GM12878 (cell line): ENCODE results near the gene PMM1. TPM values are rescaled to one million over a fixed set of nuclear protein-coding genes. Genes with fewer than 3 reads are reported as not detected.

Experiments
- CEBPB ChIP-seq, 2 experiments: fragments of 150-350 bp in 1 of 2; IDR thresholded peaks; 2 replicates each; pipeline ENCODE4 v1.6.1; 2012 to 2014; ENCODE audit warnings: low read depth in 2 of 2, low read length in 2 of 2, borderline replicate concordance in 1 of 2, inconsistent platforms in 1 of 2
- E2F4 ChIP-seq: IDR thresholded peaks from 2 replicates; pipeline ENCODE4 v1.6.1; 2012; ENCODE audit warnings: low read depth, low read length, improper control_type of control experiment
- E2F8 ChIP-seq: fragments of 450-650 bp; IDR thresholded peaks from 2 replicates; pipeline ENCODE4 v1.6.1; 2018; ENCODE audit warnings: mild to moderate bottlenecking, low read depth, moderate library complexity; ENCODE audit not compliant: partially characterized antibody
- E4F1 ChIP-seq: fragments of 450-650 bp; IDR thresholded peaks from 2 replicates; pipeline ENCODE4 v1.6.1; 2018; ENCODE audit warnings: borderline replicate concordance, mild to moderate bottlenecking; ENCODE audit not compliant: partially characterized antibody
- GABPA ChIP-seq: IDR thresholded peaks from 2 replicates; pipeline ENCODE4 v1.6.1; 2014; ENCODE audit warnings: antibody characterized with exemption, low read depth, mild to moderate bottlenecking, inconsistent platforms
- HDGF ChIP-seq: fragments of 450-650 bp; IDR thresholded peaks from 2 replicates; pipeline ENCODE4 v1.6.1; 2016; ENCODE audit warnings: antibody characterized with exemption
- IRF3 ChIP-seq: fragments of 450-650 bp; IDR thresholded peaks from 2 replicates; pipeline ENCODE4 v1.6.1; 2014; ENCODE audit warnings: mild to moderate bottlenecking
- JUND ChIP-seq: IDR thresholded peaks from 2 replicates; pipeline ENCODE4 v1.6.1; 2012; ENCODE audit warnings: low read depth, mild to moderate bottlenecking, low read length, improper control_type of control experiment, moderate library complexity
- KAT2A ChIP-seq: conservative IDR thresholded peaks from 2 replicates; pipeline ENCODE4 v1.6.1; 2011; ENCODE audit warnings: low read depth, low read length; ENCODE audit not compliant: control insufficient read depth
- KLF5 ChIP-seq: fragments of 450-650 bp; IDR thresholded peaks from 2 replicates; pipeline ENCODE4 v1.6.1; 2014; ENCODE audit warnings: mild to moderate bottlenecking; ENCODE audit not compliant: partially characterized antibody
- MYB ChIP-seq: fragments of 150-350 bp; IDR thresholded peaks from 2 replicates; pipeline ENCODE4 v1.6.1; 2014; ENCODE audit warnings: mild to moderate bottlenecking, low read depth, low read length, borderline replicate concordance
- NR2C1 ChIP-seq: fragments of 450-650 bp; IDR thresholded peaks from 2 replicates; pipeline ENCODE4 v1.6.1; 2017; ENCODE audit warnings: antibody characterized with exemption, mild to moderate bottlenecking, moderate library complexity
- RBBP5 ChIP-seq: fragments of 200-600 bp; sonication (generic); conservative IDR thresholded peaks from 2 replicates; pipeline ENCODE4 v1.6.1; 2016
- SUZ12 ChIP-seq: fragments of 200-600 bp; sonication (generic); IDR thresholded peaks from one replicate; pipeline ENCODE4 v1.6.1; 2018; ENCODE audit warnings: antibody characterized with exemption, mild to moderate bottlenecking; ENCODE audit not compliant: unreplicated experiment
- USF1 ChIP-seq: IDR thresholded peaks from 2 replicates; pipeline ENCODE4 v1.6.1; 2011; ENCODE audit warnings: borderline replicate concordance, low read depth, mild to moderate bottlenecking, moderate library complexity, mixed read lengths, low read length; ENCODE audit not compliant: insufficient read depth; ENCODE audit errors: extremely low read length
- WRNIP1 ChIP-seq: IDR thresholded peaks from 2 replicates; pipeline ENCODE4 v1.6.1; 2011; ENCODE audit warnings: low read depth, low read length, improper control_type of control experiment, borderline replicate concordance
- ZBTB33 ChIP-seq: fragments of 450-650 bp; IDR thresholded peaks from 2 replicates; pipeline ENCODE4 v1.6.1; 2017; ENCODE audit warnings: mild to moderate bottlenecking
- ZNF24 ChIP-seq: fragments of 450-650 bp; IDR thresholded peaks from 2 replicates; pipeline ENCODE4 v1.6.1; 2017; ENCODE audit warnings: antibody characterized with exemption, mild to moderate bottlenecking
- polyA plus RNA-seq, 11 experiments: library from polyadenylated mRNA; depleted of rRNA in 4 of 11; unstranded in 6 of 11; stranded (reverse) in 5 of 11; fragments of >200 nt; fragmentation: Nextera tagmentation in 4 of 11; fragmentation: Illumina TruSeq in 1 of 11; extraction: Ambion mirVana in 4 of 11; extraction: Trizol in 1 of 11; gene quantifications; 1 replicate in 1 of 11; 2 replicates in 10 of 11; pipeline versions ENCODE4 v1.2.1 to v1.2.3, GENCODE V29; 2011 to 2016; ENCODE audit warnings: inconsistent platforms in 2 of 11, missing spikeins in 2 of 11, low read depth in 1 of 11
- total RNA-seq, 4 experiments: library from RNA; depleted of rRNA in 3 of 4; stranded (reverse); fragments of >200 nt in 3 of 4; fragmentation: Illumina TruSeq in 1 of 4; extraction: Trizol in 1 of 4; gene quantifications; 2 replicates each; pipeline versions ENCODE4 v1.2.1 to v1.2.3, GENCODE V29; 2013 to 2021

The PMM1 gene
- total and polyA plus RNA-seq, 10 of the 15 experiments (the other 5 are each of a cell fraction or from before 2014, with no cell fraction given), result 8.2 to 32.2 (median 16.9) TPM

GRCh38 chr22:41543854-41544670 lies 45.6 kb downstream of the PMM1 start, which contains the start of gene POLR3H (continued):
- no peak for TF ChIP-seq E2F8
- no peak for TF ChIP-seq ZNF24
- no peak for TF ChIP-seq NR2C1
- no peak for TF ChIP-seq IRF3
- TF ChIP-seq RBBP5, result no peak
- no peak for TF ChIP-seq E4F1
- no peak for TF ChIP-seq WRNIP1
- TF ChIP-seq CEBPB (IDR thresholded peaks at IDR 0.05; ENCODE audit: borderline replicate concordance in 1 of 2, low read depth in 2 of 2, low read length in 2 of 2), result no peak
- no peak for TF ChIP-seq SUZ12
- TF ChIP-seq E2F4, result no peak
- TF ChIP-seq HDGF, result no peak; the same call in 1 of the 2 replicates
- TF ChIP-seq ZBTB33, result no peak
- no peak for TF ChIP-seq GABPA
- TF ChIP-seq MYB, result no peak
- TF ChIP-seq KLF5, result no peak
- peak; percentile 77 for TF ChIP-seq USF1
- no peak for TF ChIP-seq KAT2A
- TF ChIP-seq JUND, result no peak
